ENCODE results near the gene RARRES2.

RARRES2 gene

DNA sequence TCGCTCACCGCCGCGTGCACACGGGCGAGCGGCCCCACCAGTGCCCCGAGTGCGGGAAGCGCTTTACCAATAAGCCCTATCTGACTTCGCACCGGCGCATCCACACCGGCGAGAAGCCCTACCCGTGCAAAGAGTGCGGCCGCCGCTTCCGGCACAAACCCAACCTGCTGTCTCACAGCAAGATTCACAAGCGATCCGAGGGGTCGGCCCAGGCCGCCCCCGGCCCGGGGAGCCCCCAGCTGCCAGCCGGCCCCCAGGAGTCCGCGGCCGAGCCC lies 30.5 kb upstream of the RARRES2 start:
- H3K4me3 ChIP-seq (ENCODE audit: low read depth, low read length), result no peak overlapping the region

DNA sequence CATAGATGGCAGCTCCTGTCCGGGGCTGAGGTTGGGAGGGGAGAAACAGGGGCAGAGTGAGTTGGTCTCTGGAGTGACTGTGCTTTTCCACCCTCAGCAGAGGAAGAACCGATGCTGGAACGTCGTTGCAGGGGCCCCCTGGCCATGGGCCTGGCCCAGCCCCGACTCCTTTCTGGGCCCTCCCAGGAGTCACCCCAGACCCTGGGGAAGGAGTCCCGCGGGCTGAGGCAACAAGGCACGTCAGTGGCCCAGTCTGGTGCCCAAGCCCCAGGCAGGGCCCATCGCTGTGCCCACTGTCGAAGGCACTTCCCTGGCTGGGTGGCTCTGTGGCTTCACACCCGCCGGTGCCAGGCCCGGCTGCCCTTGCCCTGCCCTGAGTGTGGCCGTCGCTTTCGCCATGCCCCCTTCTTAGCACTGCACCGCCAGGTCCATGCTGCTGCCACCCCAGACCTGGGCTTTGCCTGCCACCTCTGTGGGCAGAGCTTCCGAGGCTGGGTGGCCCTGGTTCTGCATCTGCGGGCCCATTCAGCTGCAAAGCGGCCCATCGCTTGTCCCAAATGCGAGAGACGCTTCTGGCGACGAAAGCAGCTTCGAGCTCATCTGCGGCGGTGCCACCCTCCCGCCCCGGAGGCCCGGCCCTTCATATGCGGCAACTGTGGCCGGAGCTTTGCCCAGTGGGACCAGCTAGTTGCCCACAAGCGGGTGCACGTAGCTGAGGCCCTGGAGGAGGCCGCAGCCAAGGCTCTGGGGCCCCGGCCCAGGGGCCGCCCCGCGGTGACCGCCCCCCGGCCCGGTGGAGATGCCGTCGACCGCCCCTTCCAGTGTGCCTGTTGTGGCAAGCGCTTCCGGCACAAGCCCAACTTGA lies 29.9 kb upstream of the RARRES2 start:
- no peak overlapping the region for H3K4me3 ChIP-seq (ENCODE audit: low read depth, low read length)
- TF ChIP-seq, protein P1, sequence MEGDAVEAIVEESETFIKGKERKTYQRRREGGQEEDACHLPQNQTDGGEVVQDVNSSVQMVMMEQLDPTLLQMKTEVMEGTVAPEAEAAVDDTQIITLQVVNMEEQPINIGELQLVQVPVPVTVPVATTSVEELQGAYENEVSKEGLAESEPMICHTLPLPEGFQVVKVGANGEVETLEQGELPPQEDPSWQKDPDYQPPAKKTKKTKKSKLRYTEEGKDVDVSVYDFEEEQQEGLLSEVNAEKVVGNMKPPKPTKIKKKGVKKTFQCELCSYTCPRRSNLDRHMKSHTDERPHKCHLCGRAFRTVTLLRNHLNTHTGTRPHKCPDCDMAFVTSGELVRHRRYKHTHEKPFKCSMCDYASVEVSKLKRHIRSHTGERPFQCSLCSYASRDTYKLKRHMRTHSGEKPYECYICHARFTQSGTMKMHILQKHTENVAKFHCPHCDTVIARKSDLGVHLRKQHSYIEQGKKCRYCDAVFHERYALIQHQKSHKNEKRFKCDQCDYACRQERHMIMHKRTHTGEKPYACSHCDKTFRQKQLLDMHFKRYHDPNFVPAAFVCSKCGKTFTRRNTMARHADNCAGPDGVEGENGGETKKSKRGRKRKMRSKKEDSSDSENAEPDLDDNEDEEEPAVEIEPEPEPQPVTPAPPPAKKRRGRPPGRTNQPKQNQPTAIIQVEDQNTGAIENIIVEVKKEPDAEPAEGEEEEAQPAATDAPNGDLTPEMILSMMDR (IDR thresholded peaks at IDR 0.05; ENCODE audit: low read depth, low read length), result no peak

More for the DNA sequence above, 30.5 kb upstream of the RARRES2 start:
- TF ChIP-seq, protein P1 (IDR thresholded peaks at IDR 0.05; ENCODE audit: low read depth, low read length), result no peak

DNA sequence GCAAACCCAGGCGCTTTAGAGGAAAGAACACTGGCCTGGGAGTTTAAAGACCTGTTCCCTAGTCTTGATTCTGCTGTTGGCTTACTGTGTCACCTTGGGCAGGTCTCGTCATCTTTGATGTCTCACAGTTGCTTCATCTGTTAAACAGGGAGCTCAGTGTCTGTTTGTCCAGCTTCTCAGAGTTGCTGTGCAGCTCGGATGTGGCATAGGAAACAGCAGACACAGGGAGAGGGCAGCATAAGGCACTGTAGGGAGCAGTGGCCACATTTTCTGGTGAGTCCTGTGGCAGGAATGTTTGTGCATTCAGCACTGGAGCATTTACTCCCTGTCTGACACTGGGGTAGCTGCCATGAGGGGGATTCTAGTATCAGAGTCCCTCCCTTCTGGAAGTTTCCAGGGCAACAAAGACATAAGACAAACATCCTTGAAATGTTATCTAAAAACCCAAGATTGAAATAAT lies 29.2 kb upstream of the RARRES2 start:
- no peak overlapping the region for H3K4me3 ChIP-seq (ENCODE audit: low read depth, low read length)
- TF ChIP-seq, protein P1 (IDR thresholded peaks at IDR 0.05; ENCODE audit: low read depth, low read length), result no peak

DNA sequence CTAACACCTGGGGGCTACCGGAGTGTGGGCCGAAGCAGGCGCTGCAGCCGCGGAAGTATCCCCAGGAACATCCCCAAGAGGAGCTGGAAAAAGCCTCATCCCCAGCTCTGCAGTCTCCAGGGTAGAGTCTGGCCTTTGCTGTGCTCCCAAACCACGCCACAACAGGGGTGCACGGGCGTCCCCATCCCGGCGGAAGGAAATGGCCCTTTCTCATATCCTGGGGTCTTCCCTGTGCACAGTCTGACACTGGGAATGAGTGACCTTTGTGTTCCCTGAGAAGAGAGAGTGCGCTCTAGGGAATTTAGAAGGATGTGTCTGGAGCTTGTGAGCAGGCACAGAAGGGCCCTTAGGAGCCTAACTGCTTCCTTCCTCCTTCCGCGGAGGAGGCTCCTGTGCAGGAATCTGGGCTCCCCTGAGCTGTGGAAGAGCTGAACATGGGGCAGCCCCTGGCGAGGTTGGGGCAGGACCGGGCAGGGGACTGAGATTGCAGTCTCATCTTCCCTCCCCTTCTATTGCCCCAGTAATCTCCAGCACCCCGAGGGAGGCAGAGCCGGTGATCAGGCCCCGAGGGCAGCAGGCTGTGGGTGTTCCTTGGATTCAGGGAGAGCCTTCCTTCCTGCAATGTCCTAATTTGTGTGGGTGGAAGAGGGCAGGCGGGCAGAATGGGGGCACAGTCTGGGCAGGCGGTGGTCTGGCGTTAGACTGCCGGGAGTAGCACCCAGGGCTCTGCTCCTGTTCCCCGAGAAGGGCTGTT lies 28.5 kb upstream of the RARRES2 start:
- TF ChIP-seq, protein P1 (IDR thresholded peaks at IDR 0.05; ENCODE audit: low read depth, low read length), result no peak
- H3K4me3 ChIP-seq (ENCODE audit: low read depth, low read length), result peak overlapping the region; percentile 80

DNA sequence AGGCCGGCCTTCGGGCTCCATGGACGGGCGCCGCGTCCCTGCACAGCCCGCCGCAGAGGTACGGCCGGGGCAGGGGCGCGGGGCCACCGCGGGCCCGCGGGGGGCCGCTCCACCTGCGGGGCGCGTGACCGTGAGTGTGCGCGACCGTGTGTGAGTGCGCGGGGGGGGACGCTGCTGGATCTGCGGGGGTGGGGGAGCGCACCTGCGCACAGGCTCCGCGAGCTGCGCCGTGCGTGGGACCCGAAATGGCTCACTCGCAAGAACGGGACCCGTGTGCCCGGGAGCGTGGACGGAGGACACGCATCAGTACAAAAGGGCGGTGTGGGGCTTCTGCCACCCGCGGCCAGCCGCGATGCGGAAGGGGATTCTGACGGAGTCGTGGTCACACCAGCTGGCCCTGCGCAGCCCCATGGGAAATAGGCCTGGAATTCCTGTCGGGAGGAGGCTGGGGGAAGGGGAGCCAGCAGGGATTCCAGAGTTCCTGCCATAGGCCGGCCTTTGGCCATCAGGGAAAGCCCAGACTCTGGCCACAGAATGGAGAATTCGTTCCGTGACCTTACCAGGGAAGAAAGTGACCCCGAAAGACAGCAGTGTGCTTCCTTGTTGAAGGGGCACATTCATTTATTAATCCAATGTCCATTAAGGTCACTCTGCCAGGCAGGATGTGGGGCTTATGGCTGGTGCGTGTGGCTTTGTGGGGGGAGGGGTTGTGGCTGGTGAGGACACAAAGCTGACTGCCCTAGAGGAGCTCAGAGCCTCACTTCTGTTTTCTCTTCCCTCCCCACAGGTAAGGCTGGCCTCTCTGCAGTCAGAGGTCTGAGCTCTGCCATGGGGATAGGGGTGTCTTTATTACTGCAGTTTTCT lies 27.7 kb upstream of the RARRES2 start:
- H3K4me3 ChIP-seq (ENCODE audit: low read depth, low read length), result peak overlapping the region; percentile 80
- TF ChIP-seq, protein P1 (IDR thresholded peaks at IDR 0.05; ENCODE audit: low read depth, low read length), result no peak

DNA sequence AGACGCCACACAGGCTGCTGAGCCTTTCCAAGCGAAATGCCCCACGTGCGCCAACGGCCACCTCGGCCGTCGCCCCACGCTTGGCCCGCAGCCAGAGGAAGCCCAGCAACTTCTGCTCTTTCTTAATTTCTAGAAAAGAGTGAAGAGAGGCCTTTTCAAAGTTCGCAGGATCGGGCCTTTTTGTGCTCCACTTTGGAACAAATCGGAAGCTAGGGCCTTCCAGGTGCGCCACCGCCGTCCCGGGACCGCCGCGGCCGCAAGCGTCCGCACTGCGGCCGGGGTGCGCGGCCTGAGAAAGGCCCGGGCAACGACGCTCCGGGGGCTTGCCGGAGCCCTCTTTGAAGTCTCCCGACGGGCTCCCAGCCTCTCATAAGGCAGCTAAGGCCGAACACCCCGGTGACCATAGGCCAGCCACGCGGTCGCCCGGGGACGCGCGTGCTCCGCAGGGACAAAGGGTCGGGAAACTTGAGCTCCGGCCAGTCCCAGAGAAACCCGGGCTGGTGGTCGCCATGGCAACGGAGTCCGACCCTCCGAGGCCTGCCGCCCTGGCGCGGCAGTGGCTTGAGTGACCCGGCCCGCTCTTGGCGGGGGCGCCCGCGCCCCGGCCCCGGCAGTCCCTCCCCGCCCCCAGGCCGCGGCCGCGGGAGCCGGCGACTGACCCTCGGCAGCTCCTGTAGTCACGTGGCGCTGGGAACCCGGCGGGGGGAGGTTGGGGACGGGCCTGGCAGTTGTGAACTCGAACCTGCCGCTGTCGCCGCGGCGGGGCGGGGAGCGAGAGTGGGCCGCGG lies 26.9 kb upstream of the RARRES2 start, which contains the start of gene REPIN1:
REPIN1 (plus strand) TSS at position 727 of the 788 bp plus-strand sequence. CDS start 890 bp downstream, outside the sequence.
- TF ChIP-seq, protein P1 (IDR thresholded peaks at IDR 0.05; ENCODE audit: low read depth, low read length), result no peak
- peak within 1 kb of the TSS; percentile 80 for H3K4me3 ChIP-seq (ENCODE audit: low read depth, low read length)

Data from WI38 (cell line).